Measurements from ENCODE around the gene BLOC1S5. TPM values are rescaled to one million over a fixed set of nuclear protein-coding genes. Genes with fewer than 3 reads are reported as not detected.

The BLOC1S5 gene
- polyA plus RNA-seq, 1 experiment: 3.3 TPM

- peak; percentile 5; the same call in 1 of the 2 replicates for TF ChIP-seq CTCF (IDR thresholded peaks at IDR 0.05; ENCODE audit: insufficient read depth, low read depth, low read length)
- ChIA-PET POLR2A (no interaction called here), CTCF (no interaction called here)
- DNase-seq (ENCODE audit: low read depth): peak; percentile 83
- Histone ChIP-seq H3K4me3 (ENCODE audit: low read depth, low read length) (no peak overlapping the region), H3K27me3 (ENCODE audit: control insufficient read depth, insufficient read depth, low read length) (no peaks in the 10 kb centered on the region), H3K36me3 (ENCODE audit: control insufficient read depth, insufficient read depth, low read length) (0 out of 2 replicates have a peak, but pooled peaks cover 2% of the 10 kb centered on the region)
These were observed 19.0 kb upstream of the BLOC1S5 start for GRCh38 chr6:8082954-8083858.

- TF ChIP-seq CTCF (IDR thresholded peaks at IDR 0.05; ENCODE audit: insufficient read depth, low read depth, low read length): no peak
- DNase-seq (ENCODE audit: low read depth): no peak
- Histone ChIP-seq H3K27me3 (ENCODE audit: control insufficient read depth, insufficient read depth, low read length) (no peaks in the 10 kb centered on the region), H3K36me3 (ENCODE audit: control insufficient read depth, insufficient read depth, low read length) (no peaks in the 10 kb centered on the region), H3K4me3 (ENCODE audit: low read depth, low read length) (no peak overlapping the region)
- ChIA-PET POLR2A (no interaction called here), CTCF (no interaction called here)
These were observed 18.4 kb upstream of the BLOC1S5 start for GRCh38 chr6:8082572-8082953.

- H3K4me3 ChIP-seq (ENCODE audit: low read depth, low read length): no peak overlapping the region
- no peak for TF ChIP-seq CTCF (IDR thresholded peaks at IDR 0.05; ENCODE audit: insufficient read depth, low read depth, low read length)
- POLR2A ChIA-PET: no interaction called here
- H3K36me3 ChIP-seq (ENCODE audit: control insufficient read depth, insufficient read depth, low read length): no peaks in the 10 kb centered on the region
- CTCF ChIA-PET: no interaction called here
- H3K27me3 ChIP-seq (ENCODE audit: control insufficient read depth, insufficient read depth, low read length): no peaks in the 10 kb centered on the region
- no peak for DNase-seq (ENCODE audit: low read depth)
These were observed 16.4 kb upstream of the BLOC1S5 start for GRCh38 chr6:8080362-8081151.

GRCh38 chr6:8079126-8079525 is 14.9 kb upstream of the BLOC1S5 start:
- no peaks in the 10 kb centered on the region for H3K36me3 ChIP-seq (ENCODE audit: control insufficient read depth, insufficient read depth, low read length)
- no peak for DNase-seq (ENCODE audit: low read depth)
- CTCF ChIA-PET: no interaction called here
- no peak overlapping the region for H3K4me3 ChIP-seq (ENCODE audit: low read depth, low read length)
- TF ChIP-seq CTCF (IDR thresholded peaks at IDR 0.05; ENCODE audit: insufficient read depth, low read depth, low read length): no peak
- no peaks in the 10 kb centered on the region for H3K27me3 ChIP-seq (ENCODE audit: control insufficient read depth, insufficient read depth, low read length)
- POLR2A ChIA-PET: no interaction called here

- CTCF ChIA-PET: no interaction called here
- no peaks in the 10 kb centered on the region for H3K27me3 ChIP-seq (ENCODE audit: control insufficient read depth, insufficient read depth, low read length)
- no peaks in the 10 kb centered on the region for H3K36me3 ChIP-seq (ENCODE audit: control insufficient read depth, insufficient read depth, low read length)
- no peak for TF ChIP-seq CTCF (IDR thresholded peaks at IDR 0.05; ENCODE audit: insufficient read depth, low read depth, low read length)
- no peak overlapping the region for H3K4me3 ChIP-seq (ENCODE audit: low read depth, low read length)
- POLR2A ChIA-PET: no interaction called here
- no peak for DNase-seq (ENCODE audit: low read depth)
These were observed 13.8 kb upstream of the BLOC1S5 start for GRCh38 chr6:8077991-8078390.

Measured in BJ (cell line).